Activated B cell treated with CpG ODN at 0.5 μM for 24 hours (primary cell): ENCODE results near the gene TOR1B. TPM values are rescaled to one million over a fixed set of nuclear protein-coding genes. Genes with fewer than 3 reads are reported as not detected.
"Not testable (repeated sequence)": the region's sequence is repeated elsewhere in the genome, so short reads cannot be mapped to it uniquely, and the experiment has no call there.

Experiments used
- ATAC-seq: fragments of 200-7000 bp; cut with Tn5 transposase; one replicate; pipeline ENCODE4 v1.10.0; 2021; ENCODE audit warnings: low read depth, mild to moderate bottlenecking, moderate library complexity
- CTCF ChIA-PET: fragments of 350-600 bp; sonication (Branson Sonifier 250); formaldehyde crosslinking; loops from one replicate; lab custom pipeline; 2021; ENCODE audit warnings: antibody characterized with exemption; lab: Charles Lee
- POLR2A ChIA-PET: fragments of 350-600 bp; sonication (Branson Sonifier 250); formaldehyde crosslinking; loops from one replicate; lab custom pipeline; 2021; ENCODE audit warnings: antibody characterized with exemption; lab: Charles Lee
- DNase-seq: peaks from one replicate; pipeline ENCODE4 v3.0.0; 2022
- H3K27ac Mint-ChIP-seq: one replicate; pipeline ENCODE4 v1.8.0; 2020; ENCODE audit warnings: mixed read lengths
- H3K27me3 Mint-ChIP-seq: one replicate; pipeline ENCODE4 v1.8.0; 2021; ENCODE audit warnings: mixed read lengths
- H3K36me3 Mint-ChIP-seq: one replicate; pipeline ENCODE4 v1.8.0; 2021; ENCODE audit warnings: low read depth, mixed read lengths
- H3K4me1 Mint-ChIP-seq: one replicate; pipeline ENCODE4 v1.8.0; 2021; ENCODE audit warnings: mixed read lengths
- H3K4me3 Mint-ChIP-seq: one replicate; pipeline ENCODE4 v1.8.0; 2020; ENCODE audit warnings: mild to moderate bottlenecking, mixed read lengths
- H3K9me3 Mint-ChIP-seq: one replicate; pipeline ENCODE4 v1.8.0; 2020; ENCODE audit warnings: mixed read lengths
- intact Hi-C: fragments of 100-400 bp; cut with micrococcal nuclease; formaldehyde crosslinking; loops from one replicate; pipeline ENCODE4 v1.15.1; 2024
- total RNA-seq: library from RNA; stranded (reverse); gene quantifications from 2 replicates; pipeline ENCODE4 v1.2.3, GENCODE V29; 2022
- TF ChIP-seq, protein P1 (sequence below): fragments of 200-600 bp; IDR thresholded peaks from one replicate; pipeline ENCODE4 v1.8.0; 2022; ENCODE audit warnings: antibody characterized with exemption, mild to moderate bottlenecking

TOR1B gene
- total RNA-seq, 1 donor from 2014 or later = 15.3 TPM

DNA sequence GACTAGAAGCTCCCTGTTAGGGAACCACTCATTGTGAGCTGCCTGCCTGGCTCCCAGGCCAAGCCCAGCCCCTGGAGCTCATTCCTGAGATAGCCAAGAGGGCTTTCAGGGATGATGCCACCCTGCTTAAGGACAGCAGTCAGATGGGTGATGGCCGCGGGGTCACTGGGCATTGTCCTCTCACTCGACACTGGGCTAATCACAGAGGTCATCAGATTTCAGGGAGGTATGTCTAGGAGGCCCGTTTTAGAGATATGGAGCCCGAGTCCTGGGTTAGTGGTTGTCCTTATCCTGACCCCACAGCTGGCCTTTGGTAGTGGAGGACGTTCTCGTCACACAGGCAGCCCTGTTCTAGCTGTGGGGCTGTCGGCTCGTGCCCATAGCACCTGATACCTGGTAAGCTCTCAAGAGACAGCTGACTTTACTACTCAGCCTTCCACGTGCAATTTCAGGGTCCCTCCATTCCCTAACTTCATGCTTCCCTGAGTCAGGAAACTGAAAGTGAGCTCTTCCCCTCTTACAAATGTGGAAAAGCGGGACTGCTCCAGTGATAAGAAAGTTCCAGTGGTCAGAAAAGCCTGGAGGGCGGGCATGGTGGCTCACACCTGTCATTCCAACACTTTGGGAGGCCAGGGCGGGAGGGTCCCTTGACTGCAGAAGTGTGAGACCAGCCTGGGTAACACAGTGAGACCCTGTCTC, 43.0 kb upstream of the TOR1B start:
- Mint-ChIP-seq H3K36me3 (no peaks in the 10 kb centered on the region), H3K4me3 (no peak overlapping the region), H3K27ac (no peak overlapping the region), H3K27me3 (peaks cover 14% of the 10 kb centered on the region), H3K4me1 (peaks cover 11% of the 10 kb centered on the region), H3K9me3 (no peaks in the 10 kb centered on the region)
- CTCF ChIA-PET = interaction anchor here (0.9 to 1.8 kb wide), 2 partner anchors 23 kb away, joined by 3 to 4 read pairs; no protein-coding TSS in a partner anchor
- TF ChIP-seq, protein P1, sequence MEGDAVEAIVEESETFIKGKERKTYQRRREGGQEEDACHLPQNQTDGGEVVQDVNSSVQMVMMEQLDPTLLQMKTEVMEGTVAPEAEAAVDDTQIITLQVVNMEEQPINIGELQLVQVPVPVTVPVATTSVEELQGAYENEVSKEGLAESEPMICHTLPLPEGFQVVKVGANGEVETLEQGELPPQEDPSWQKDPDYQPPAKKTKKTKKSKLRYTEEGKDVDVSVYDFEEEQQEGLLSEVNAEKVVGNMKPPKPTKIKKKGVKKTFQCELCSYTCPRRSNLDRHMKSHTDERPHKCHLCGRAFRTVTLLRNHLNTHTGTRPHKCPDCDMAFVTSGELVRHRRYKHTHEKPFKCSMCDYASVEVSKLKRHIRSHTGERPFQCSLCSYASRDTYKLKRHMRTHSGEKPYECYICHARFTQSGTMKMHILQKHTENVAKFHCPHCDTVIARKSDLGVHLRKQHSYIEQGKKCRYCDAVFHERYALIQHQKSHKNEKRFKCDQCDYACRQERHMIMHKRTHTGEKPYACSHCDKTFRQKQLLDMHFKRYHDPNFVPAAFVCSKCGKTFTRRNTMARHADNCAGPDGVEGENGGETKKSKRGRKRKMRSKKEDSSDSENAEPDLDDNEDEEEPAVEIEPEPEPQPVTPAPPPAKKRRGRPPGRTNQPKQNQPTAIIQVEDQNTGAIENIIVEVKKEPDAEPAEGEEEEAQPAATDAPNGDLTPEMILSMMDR = no peak
- intact Hi-C loops = no loop called here
- POLR2A ChIA-PET = no interaction called here
- ATAC-seq (no peak), DNase-seq (no peak)

DNA sequence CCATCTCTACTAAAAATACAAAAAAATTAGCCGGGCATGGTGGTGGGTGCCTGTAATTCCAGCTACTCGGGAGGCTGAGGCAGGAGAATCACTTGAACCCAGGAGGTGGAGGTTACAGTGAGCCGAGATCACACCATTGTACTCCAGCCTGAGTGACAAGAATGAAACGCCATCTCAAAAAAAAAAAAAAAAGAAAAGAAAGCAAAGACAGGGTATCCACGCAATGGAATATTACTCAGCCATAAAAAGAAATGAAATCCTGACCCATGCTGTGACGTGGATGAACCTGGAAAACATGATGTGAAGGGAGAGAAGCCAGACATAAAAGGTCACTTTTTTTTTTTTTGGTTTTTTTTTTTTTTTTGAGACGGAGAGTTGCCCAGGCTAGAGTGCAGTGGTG, 42.2 kb upstream of the TOR1B start:
- POLR2A ChIA-PET, H3K27ac Mint-ChIP-seq, intact Hi-C loops, H3K4me3 Mint-ChIP-seq, H3K9me3 Mint-ChIP-seq, ATAC-seq, H3K36me3 Mint-ChIP-seq, DNase-seq: not testable (repeated sequence)
- CTCF ChIA-PET = interaction anchor here (1.8 kb wide), 1 partner anchor 22 kb away, joined by 4 read pairs; no protein-coding TSS in a partner anchor
- Mint-ChIP-seq H3K27me3 (peaks cover 14% of the 10 kb centered on the region), H3K4me1 (peaks cover 11% of the 10 kb centered on the region)

DNA sequence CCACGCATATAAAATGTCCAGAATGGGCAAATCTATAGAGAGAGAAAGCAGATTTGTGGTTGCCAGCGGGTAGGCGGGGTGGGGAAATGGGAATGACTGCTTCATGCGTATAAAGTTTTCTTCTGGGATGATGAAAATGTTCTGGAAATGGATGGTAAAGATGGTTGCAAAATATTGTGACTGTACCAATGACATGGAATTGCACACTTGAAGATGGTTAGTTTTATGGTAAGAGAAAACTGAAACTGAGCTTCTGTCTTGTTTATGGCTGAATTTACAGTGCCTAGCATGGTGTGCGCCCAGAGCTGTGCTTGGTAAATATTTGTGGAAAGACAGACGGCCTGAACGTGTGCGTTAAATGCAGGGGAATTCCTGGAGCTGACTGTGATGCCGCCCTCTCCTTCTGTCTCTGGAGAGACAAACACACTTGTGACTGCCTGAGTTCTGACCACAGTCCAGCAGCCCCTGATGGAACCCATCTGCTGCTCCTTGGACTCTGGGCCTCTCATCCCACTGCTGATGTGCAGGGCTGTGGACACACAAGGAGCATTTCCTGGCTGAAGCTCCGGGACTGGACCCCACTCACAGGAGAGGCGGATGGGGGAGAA, 41.6 kb upstream of the TOR1B start:
- intact Hi-C loops = no loop called here
- TF ChIP-seq, protein P1 = no peak
- ATAC-seq (no peak), DNase-seq (no peak)
- Mint-ChIP-seq H3K4me1 (peaks cover 11% of the 10 kb centered on the region), H3K27ac (no peak overlapping the region), H3K27me3 (peaks cover 14% of the 10 kb centered on the region), H3K36me3 (no peaks in the 10 kb centered on the region), H3K9me3 (no peaks in the 10 kb centered on the region), H3K4me3 (no peak overlapping the region)
- POLR2A ChIA-PET = interaction anchor here (0.6 kb wide), 1 partner anchor 209 kb away, joined by 10 read pairs; no protein-coding TSS in a partner anchor
- CTCF ChIA-PET = no interaction called here

DNA sequence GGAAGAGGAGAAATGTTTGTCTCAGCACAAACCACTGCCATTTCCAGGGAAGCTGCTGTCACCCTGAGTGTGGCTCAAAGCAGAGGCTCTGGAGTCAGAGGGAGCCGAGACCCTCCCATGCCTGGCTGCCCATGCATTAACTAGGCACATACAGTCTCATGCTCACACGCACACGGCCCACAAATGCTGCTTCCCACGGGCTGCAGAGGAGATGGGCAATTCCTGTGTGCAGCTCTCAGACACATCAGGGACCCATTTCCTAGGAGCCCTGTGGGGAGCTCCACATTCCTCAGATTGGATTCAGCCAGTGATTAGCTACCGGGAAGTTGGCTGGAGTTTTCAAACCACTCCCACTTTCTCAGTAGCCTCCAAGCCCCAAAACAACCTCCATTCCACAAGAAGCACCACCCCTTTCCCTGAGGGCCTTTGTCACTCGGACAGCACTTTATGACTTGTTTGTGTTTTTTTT, 41.0 kb upstream of the TOR1B start:
- H3K4me1 Mint-ChIP-seq = peaks cover 10% of the 10 kb centered on the region
- peaks cover 16% of the 10 kb centered on the region for H3K27me3 Mint-ChIP-seq
- CTCF ChIA-PET = no interaction called here
- DNase-seq (no peak), ATAC-seq (no peak)
- H3K36me3 Mint-ChIP-seq = no peaks in the 10 kb centered on the region
- TF ChIP-seq, protein P1 = no peak
- H3K9me3 Mint-ChIP-seq = no peaks in the 10 kb centered on the region
- no peak overlapping the region for H3K4me3 Mint-ChIP-seq
- H3K27ac Mint-ChIP-seq = no peak overlapping the region
- POLR2A ChIA-PET = interaction anchor here (0.6 kb wide), 1 partner anchor 209 kb away, joined by 10 read pairs; no protein-coding TSS in a partner anchor
- intact Hi-C loops = no loop called here

DNA sequence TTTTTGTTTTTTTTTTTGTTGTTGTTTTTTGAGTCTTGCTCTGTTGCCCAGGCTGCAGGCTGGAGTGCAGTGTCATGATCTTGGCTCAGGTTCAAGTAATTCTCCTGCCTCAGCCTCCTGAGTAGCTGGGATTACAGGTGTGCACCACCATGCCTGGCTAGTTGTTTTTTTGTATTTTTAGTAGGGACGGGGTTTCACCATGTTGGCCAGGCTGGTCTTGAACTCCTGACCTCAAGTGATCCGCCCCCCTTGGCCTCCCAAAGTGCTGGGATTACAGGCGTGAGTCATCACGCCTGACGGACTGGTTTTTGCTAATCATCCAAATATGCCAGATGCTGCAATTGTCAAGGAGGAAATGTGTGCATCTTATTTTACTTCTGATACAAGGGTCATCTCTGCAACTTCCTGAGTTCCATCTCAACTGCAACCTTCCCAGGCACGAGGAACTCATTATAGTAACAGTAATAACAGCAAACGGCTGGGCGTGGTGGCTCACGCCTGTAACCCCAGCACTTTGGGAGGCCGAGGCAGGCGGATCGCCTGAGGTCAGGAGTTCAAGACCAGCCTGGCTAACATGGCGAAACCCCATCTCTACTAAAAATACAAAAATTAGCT, 40.5 kb upstream of the TOR1B start:
- POLR2A ChIA-PET, ATAC-seq, CTCF ChIA-PET, H3K9me3 Mint-ChIP-seq, DNase-seq, H3K4me3 Mint-ChIP-seq, intact Hi-C loops, H3K4me1 Mint-ChIP-seq, H3K36me3 Mint-ChIP-seq, H3K27ac Mint-ChIP-seq: not testable (repeated sequence)
- peaks cover 18% of the 10 kb centered on the region for H3K27me3 Mint-ChIP-seq
